ENCODE measurements around the gene TMEM135. TPM values are rescaled to one million over a fixed set of nuclear protein-coding genes. Genes with fewer than 3 reads are reported as not detected.

The TMEM135 gene
- total and polyA plus RNA-seq, 2 donors (not counting 1 experiment from before 2014, with no cell fraction given), result 2.7 to 19.5 TPM

DNA sequence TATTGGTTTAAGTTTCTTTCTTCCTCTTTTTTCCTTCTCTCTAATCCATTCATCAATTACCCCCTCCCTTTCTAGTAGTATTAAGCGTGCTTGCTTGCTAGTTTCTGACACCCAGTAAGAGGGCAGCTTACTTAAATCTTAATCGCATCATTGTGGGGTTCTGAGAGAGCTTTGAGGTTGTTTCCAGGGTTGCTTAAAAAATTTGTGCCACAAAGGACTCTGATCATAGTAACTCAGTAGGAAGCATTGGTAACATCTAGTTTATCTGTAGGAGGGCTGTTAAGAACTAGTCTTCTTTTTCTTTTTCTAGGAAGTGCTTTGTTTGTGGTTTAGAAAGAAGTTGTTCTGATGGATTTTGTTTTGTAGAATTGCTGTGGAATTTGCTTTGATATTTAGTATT lies 45.3 kb downstream of the TMEM135 start:
- Mint-ChIP-seq H3K9me3 (ENCODE audit: insufficient read depth) (peaks cover 5% of the 10 kb centered on the region), H3K4me1 (peaks cover 9% of the 10 kb centered on the region), H3K4me3 (no peak overlapping the region), H3K27ac (no peak overlapping the region), H3K27me3 (no peaks in the 10 kb centered on the region)
- CTCF ChIA-PET, result no interaction called here
- Histone ChIP-seq H3K4me1 (ENCODE audit: control insufficient read depth in 2 of 2, insufficient read depth in 2 of 2, low read length in 2 of 2) (peaks cover 0 to 7% of the 10 kb centered on the region in 2 donors), H3K27me3 (replicated peaks in 1 of 4; ENCODE audit: control extremely low read depth in 1 of 4, control insufficient read depth in 3 of 4, insufficient read depth in 4 of 4, low read length in 3 of 4) (no peaks in the 10 kb centered on the region), H3K4me2 (replicated peaks; ENCODE audit: low read depth, low read length, poor library complexity, severe bottlenecking) (no peak overlapping the region), H2AFZ (ENCODE audit: insufficient read depth, low read depth, low read length, poor library complexity, severe bottlenecking) (no peak overlapping the region), H3K9me3 (ENCODE audit: control extremely low read depth in 1 of 3, control insufficient read depth in 2 of 3, insufficient read depth in 1 of 3, low read length in 2 of 3) (peaks cover 0 to 9% (median 0%) of the 10 kb centered on the region in 3 donors), H3K27ac (ENCODE audit: low read length in 2 of 2) (no peak overlapping the region), H4K20me1 (ENCODE audit: control insufficient read depth, insufficient read depth, low read length, poor library complexity, severe bottlenecking) (no peaks in the 10 kb centered on the region), H3K4me3 (ENCODE audit: control extremely low read depth in 1 of 5, extremely low read depth in 1 of 5, insufficient read depth in 1 of 5, low read depth in 2 of 5, low read length in 4 of 5) (no peak overlapping the region), H3K9ac (ENCODE audit: low read length) (no peak overlapping the region), H3K36me3 (replicated peaks in 1 of 2; ENCODE audit: control extremely low read depth in 1 of 2, control insufficient read depth in 1 of 2, extremely low read depth in 1 of 2, insufficient read depth in 2 of 2, low read length in 1 of 2) (no peaks in the 10 kb centered on the region), H3K79me2 (ENCODE audit: control insufficient read depth, insufficient read depth, low read length) (peaks cover 5% of the 10 kb centered on the region)
- intact Hi-C loops (cut with micrococcal nuclease), result loop anchor here (10.0 kb wide), 1 partner anchor 48 kb away; the partner anchor contains the start of gene TMEM135
- DNase-seq, result no peak
- no CpG with 5 or more reads among the region's 2 CpGs for WGBS (ENCODE audit: insufficient coverage)
- TF ChIP-seq EZH2 (IDR thresholded peaks at IDR 0.05; ENCODE audit: borderline replicate concordance, insufficient read depth, low read depth, low read length, poor library complexity, severe bottlenecking), result no peak
- TF ChIP-seq, protein P1, sequence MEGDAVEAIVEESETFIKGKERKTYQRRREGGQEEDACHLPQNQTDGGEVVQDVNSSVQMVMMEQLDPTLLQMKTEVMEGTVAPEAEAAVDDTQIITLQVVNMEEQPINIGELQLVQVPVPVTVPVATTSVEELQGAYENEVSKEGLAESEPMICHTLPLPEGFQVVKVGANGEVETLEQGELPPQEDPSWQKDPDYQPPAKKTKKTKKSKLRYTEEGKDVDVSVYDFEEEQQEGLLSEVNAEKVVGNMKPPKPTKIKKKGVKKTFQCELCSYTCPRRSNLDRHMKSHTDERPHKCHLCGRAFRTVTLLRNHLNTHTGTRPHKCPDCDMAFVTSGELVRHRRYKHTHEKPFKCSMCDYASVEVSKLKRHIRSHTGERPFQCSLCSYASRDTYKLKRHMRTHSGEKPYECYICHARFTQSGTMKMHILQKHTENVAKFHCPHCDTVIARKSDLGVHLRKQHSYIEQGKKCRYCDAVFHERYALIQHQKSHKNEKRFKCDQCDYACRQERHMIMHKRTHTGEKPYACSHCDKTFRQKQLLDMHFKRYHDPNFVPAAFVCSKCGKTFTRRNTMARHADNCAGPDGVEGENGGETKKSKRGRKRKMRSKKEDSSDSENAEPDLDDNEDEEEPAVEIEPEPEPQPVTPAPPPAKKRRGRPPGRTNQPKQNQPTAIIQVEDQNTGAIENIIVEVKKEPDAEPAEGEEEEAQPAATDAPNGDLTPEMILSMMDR (IDR thresholded peaks at IDR 0.05), result no peak
- POLR2A ChIA-PET, result no interaction called here
- ATAC-seq (ENCODE audit: low read depth), result no peak

DNA sequence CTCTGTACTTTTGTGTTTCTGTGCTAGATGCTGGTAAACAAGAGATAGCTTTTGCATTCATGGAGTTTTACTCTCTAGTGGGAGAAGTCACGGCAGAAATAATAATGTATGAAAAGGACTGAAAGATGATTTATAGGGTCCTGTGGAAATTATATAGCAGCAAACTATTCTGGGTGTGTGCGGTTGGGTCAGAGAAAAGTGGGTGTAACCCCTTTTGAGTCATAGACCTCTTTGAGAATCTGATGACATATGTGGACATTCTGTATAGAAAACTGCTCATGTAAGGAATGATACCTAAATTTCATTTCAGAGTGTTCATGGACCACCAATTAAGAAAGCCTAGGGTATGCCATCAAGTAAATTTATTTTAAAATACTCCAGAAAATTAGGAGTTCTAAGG lies 54.4 kb downstream of the TMEM135 start:
- intact Hi-C loops (cut with micrococcal nuclease), result no loop called here
- no peaks in the 10 kb centered on the region for H3K79me2 ChIP-seq (ENCODE audit: control insufficient read depth, insufficient read depth, low read length)

More for the DNA sequence above, 54.4 kb downstream of the TMEM135 start:
- H3K27ac ChIP-seq (ENCODE audit: low read length in 2 of 2), result no peak overlapping the region
- no peak overlapping the region for H3K9ac ChIP-seq (ENCODE audit: low read length)
- no peak overlapping the region for H3K4me3 ChIP-seq (ENCODE audit: control extremely low read depth in 1 of 5, extremely low read depth in 1 of 5, insufficient read depth in 1 of 5, low read depth in 2 of 5, low read length in 4 of 5)
- 92% methylated on average over 2 of the region's 2 CpGs for WGBS (ENCODE audit: insufficient coverage)
- H3K9me3 ChIP-seq (ENCODE audit: control extremely low read depth in 1 of 3, control insufficient read depth in 2 of 3, insufficient read depth in 1 of 3, low read length in 2 of 3), result peaks cover 0 to 14% (median 5%) of the 10 kb centered on the region in 3 donors
- no peaks in the 10 kb centered on the region for H4K20me1 ChIP-seq (ENCODE audit: control insufficient read depth, insufficient read depth, low read length, poor library complexity, severe bottlenecking)
- no peaks in the 10 kb centered on the region for H3K4me1 ChIP-seq (ENCODE audit: control insufficient read depth in 2 of 2, insufficient read depth in 2 of 2, low read length in 2 of 2)
- no peak overlapping the region for H3K4me2 ChIP-seq (replicated peaks; ENCODE audit: low read depth, low read length, poor library complexity, severe bottlenecking)
- H3K27me3 ChIP-seq (replicated peaks in 1 of 4; ENCODE audit: control extremely low read depth in 1 of 4, control insufficient read depth in 3 of 4, insufficient read depth in 4 of 4, low read length in 3 of 4), result no peaks in the 10 kb centered on the region
- H3K36me3 ChIP-seq (replicated peaks in 1 of 2; ENCODE audit: control extremely low read depth in 1 of 2, control insufficient read depth in 1 of 2, extremely low read depth in 1 of 2, insufficient read depth in 2 of 2, low read length in 1 of 2), result no peaks in the 10 kb centered on the region
- TF ChIP-seq, protein P1 (IDR thresholded peaks at IDR 0.05), result no peak
- no peak for TF ChIP-seq EZH2 (IDR thresholded peaks at IDR 0.05; ENCODE audit: borderline replicate concordance, insufficient read depth, low read depth, low read length, poor library complexity, severe bottlenecking)
- Mint-ChIP-seq H3K27me3 (no peaks in the 10 kb centered on the region), H3K4me3 (no peak overlapping the region), H3K4me1 (peaks cover under 1% of the 10 kb centered on the region), H3K27ac (no peak overlapping the region), H3K9me3 (ENCODE audit: insufficient read depth) (no peaks in the 10 kb centered on the region)
- ATAC-seq (ENCODE audit: low read depth) (no peak), DNase-seq (no peak)
- H2AFZ ChIP-seq (ENCODE audit: insufficient read depth, low read depth, low read length, poor library complexity, severe bottlenecking), result no peak overlapping the region
- CTCF ChIA-PET, result no interaction called here
- POLR2A ChIA-PET, result no interaction called here
